Coronary artery (tissue), 2 donors: ENCODE results near the gene OTOGL.
"Not testable (repeated sequence)": the region's sequence is repeated elsewhere in the genome, so short reads cannot be mapped to it uniquely, and the experiment has no call there.

Experiments
- DNase-seq: peaks from one replicate; pipeline ENCODE4 v3.0.0-alpha.2; 2017; ENCODE audit warnings: low spot score
- H3K27ac ChIP-seq, 2 donors: fragments of 200-600 bp; sonication (generic); one replicate each; pipeline ENCODE4 v1.5.1; 2016 to 2019
- H3K4me3 ChIP-seq: fragments of 200-600 bp; sonication (generic); 2 replicates; pipeline ENCODE4 v1.5.1; 2016; ENCODE audit warnings: mild to moderate bottlenecking, moderate library complexity
- CTCF ChIP-seq: fragments of 200-600 bp; sonication (generic); IDR thresholded peaks from one replicate; pipeline ENCODE4 v1.5.1; 2019; ENCODE audit warnings: antibody characterized with exemption

The OTOGL gene

GRCh38 chr12:80129895-80130530, 30.7 kb downstream of the OTOGL start:
- no peak for TF ChIP-seq CTCF
- no peak overlapping the region for H3K4me3 ChIP-seq
- H3K27ac ChIP-seq: no peak overlapping the region
- DNase-seq: no peak

DNA sequence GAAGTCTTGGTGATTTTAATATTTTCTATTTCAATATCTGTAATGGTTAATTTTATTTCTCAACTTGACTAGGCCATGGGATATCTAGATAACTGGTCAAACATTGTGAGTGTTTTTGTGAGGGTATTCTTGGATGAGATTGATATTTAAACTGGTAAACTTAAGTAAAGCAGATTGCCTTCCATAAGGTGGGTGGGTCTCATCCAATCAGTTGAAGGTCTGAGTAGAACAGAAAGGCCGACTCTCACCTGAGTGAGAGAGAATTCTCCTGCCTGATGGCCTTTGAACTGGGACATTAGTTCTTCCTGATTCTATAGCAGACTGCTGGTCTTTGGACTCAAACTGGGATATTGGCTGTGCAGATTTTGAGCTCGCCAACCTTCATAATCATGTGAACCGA, 36.3 kb downstream of the OTOGL start:
- Histone ChIP-seq H3K27ac (no peak overlapping the region), H3K4me3 (no peak overlapping the region)
- DNase-seq: no peak
- no peak for TF ChIP-seq CTCF

DNA sequence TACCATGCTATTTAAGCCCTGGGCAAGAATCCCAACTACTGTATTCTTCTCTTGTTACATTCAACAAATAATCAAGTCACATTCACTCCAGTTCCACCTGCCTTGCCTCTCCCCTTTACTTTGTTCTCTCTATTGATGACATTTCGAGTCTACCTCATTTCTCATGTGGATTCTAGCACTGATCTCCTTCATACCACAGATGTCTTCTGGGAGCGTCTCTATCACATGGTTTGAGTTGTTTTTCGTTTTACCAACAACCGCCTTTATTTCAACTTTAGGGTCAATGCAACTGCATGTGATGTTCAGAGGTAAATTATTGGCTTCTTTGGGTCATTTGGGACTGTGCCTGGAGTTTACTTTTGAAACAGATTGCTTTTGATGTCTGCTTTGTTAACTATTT, 40.7 kb downstream of the OTOGL start:
- no peak for TF ChIP-seq CTCF
- H3K27ac ChIP-seq: no peak overlapping the region
- no peak overlapping the region for H3K4me3 ChIP-seq
- DNase-seq: no peak

- DNase-seq: no peak
- TF ChIP-seq CTCF: no peak
- Histone ChIP-seq H3K27ac (no peak overlapping the region), H3K4me3 (no peak overlapping the region)
These were observed 43.3 kb downstream of the OTOGL start for GRCh38 chr12:80142640-80143039.

- DNase-seq: no peak
- no peak overlapping the region for H3K4me3 ChIP-seq
- TF ChIP-seq CTCF: no peak
- no peak overlapping the region for H3K27ac ChIP-seq
These were observed 44.2 kb downstream of the OTOGL start for GRCh38 chr12:80143537-80143936.

- not testable (repeated sequence) for DNase-seq, H3K4me3 ChIP-seq, H3K27ac ChIP-seq
These were observed 50.4 kb downstream of the OTOGL start for GRCh38 chr12:80149547-80150313.

GRCh38 chr12:80151131-80151530, 51.8 kb downstream of the OTOGL start:
- no peak for DNase-seq
- no peak overlapping the region for H3K4me3 ChIP-seq
- H3K27ac ChIP-seq: no peak overlapping the region
- TF ChIP-seq CTCF: no peak
